GM18498 (cell line): Measurements from ENCODE around the gene WSB2.
"Not testable (repeated sequence)": the region's sequence is repeated elsewhere in the genome, so short reads cannot be mapped to it uniquely, and the experiment has no call there.

Experiments
- ATAC-seq: cut with Tn5 transposase; IDR thresholded peaks from one replicate; pipeline ENCODE4 v1.9.1; 2021; ENCODE audit warnings: mild to moderate bottlenecking, moderate library complexity; ENCODE audit not compliant: unreplicated experiment

Gene WSB2

GRCh38 chr12:118061011-118061872 is at the start of gene WSB2:
WSB2 (minus strand) TSS chr12:118061179; CDS start chr12:118061048, 131 bp downstream.
- peak; percentile 55 for ATAC-seq

GRCh38 chr12:118109088-118109487 is 48.1 kb upstream of the WSB2 start:
- no peak for ATAC-seq

- no peak for ATAC-seq
These were observed 46.7 kb upstream of the WSB2 start for GRCh38 chr12:118107694-118108093.

- ATAC-seq, result no peak
These were observed 46.0 kb upstream of the WSB2 start for GRCh38 chr12:118107011-118107410.

- ATAC-seq, result peak; percentile 61
These were observed 42.8 kb upstream of the WSB2 start, which contains the start of gene VSIG10 for GRCh38 chr12:118103601-118104382. VSIG10 (minus strand) TSS chr12:118104011; CDS start chr12:118103671, 340 bp downstream.

DNA sequence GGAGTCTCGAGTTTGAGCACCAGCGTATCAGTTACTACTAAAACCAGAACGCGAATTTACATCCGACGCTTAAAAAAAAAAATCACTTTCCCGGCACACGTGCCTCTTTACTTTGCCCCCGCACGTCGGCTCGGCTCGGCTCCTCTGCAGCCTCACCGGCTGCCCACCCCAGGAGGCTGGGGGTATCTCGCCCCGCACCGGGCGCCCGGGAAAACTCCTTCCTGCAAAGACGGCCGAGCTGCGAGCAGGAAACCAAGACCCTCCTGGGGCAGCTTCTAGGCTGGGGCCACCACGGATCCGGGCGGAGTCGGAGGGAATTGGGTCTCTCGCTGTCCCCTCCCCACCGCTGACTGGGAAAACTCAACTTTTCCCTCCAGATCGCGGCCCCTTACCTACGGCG is 42.2 kb upstream of the WSB2 start:
- ATAC-seq, result peak; percentile 27

DNA sequence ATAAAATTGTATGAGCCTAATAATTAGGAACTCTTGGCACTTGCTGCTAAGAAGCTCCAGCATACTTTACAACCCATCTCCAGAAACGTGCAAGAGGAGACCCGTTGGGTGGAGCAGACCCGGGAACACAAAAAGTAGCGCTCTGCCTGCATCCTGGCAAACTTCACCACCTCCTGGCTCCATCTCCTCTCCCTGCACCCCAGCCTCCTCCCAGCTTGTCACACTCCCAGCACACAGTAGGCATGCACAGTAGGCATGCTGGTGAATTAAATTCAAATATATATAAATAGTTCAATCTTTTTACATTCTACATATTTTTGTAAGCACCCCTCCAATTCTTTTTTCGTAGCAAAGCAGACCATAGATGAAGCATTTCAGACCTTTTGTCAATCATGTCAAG is 41.6 kb upstream of the WSB2 start:
- no peak for ATAC-seq

GRCh38 chr12:118102070-118102469 is 41.1 kb upstream of the WSB2 start:
- ATAC-seq, result no peak

GRCh38 chr12:118101051-118101450 is 40.1 kb upstream of the WSB2 start:
- ATAC-seq, result no peak

GRCh38 chr12:118098911-118099671 is 38.1 kb upstream of the WSB2 start:
- no peak for ATAC-seq

DNA sequence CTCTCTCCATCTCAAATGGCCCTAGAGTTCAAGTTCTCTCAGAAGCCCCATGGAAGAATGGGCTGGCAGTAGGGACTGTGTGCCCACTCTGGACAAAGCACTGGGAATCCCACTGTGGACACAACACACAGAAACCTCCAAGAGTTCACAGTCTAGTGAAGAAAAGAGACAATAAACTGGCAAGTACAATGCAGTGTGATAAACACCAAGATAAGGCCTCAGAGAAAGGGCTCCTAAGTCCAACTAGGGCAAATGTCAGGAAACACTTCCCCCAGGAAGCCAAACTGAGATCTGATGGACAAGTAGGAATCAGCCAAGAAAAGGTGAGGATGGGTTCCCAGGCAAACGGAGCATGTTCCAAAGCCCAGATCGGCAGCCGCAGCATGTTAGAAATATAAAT is 37.4 kb upstream of the WSB2 start:
- no peak for ATAC-seq

GRCh38 chr12:118094039-118094438 is 33.1 kb upstream of the WSB2 start:
- ATAC-seq, result no peak

DNA sequence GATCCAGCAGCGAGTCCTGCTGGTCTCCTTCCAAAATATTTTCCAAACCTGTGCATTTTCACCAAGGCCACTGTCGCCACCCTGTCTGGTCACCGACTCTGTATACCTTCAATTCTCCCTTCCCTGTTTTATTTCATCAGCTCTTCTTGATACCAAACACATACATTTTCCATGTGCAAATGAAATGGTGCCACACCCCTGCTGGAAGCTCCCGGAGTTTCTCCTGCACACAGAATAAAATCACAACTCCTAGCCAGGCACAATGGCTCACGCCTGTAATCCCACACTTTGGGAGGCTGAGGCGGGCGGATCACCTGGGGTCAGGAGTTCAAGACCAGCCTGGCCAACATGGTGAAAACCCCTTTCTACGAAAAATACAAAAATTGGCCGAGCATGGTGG is 28.8 kb upstream of the WSB2 start:
- no peak for ATAC-seq

- ATAC-seq, result no peak
These were observed 21.2 kb upstream of the WSB2 start for GRCh38 chr12:118082161-118082560.

- ATAC-seq, result not testable (repeated sequence)
These were observed 20.5 kb upstream of the WSB2 start for GRCh38 chr12:118081521-118081920.

DNA sequence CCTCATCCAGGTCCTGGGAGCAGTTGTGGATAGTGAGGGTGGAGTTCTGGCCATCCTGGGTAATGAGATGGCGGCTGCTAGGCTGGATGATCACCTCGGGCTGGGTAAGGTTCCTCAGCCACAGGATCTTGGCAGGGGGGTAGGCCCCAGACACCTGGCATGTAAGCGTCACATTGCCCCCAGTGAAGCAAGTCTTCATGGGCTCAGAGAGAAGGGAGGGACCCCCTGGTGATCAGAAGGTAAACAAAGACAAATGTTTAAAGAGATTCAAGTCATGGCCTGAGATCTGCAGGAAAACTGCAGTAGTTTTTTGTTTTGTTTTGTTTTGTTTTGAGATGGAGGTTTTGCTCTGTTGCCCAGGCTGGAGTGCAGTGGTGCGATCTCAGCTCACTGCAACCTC is 12.8 kb upstream of the WSB2 start:
- no peak for ATAC-seq

- ATAC-seq, result no peak
These were observed 9.7 kb upstream of the WSB2 start for GRCh38 chr12:118070650-118071049.

DNA sequence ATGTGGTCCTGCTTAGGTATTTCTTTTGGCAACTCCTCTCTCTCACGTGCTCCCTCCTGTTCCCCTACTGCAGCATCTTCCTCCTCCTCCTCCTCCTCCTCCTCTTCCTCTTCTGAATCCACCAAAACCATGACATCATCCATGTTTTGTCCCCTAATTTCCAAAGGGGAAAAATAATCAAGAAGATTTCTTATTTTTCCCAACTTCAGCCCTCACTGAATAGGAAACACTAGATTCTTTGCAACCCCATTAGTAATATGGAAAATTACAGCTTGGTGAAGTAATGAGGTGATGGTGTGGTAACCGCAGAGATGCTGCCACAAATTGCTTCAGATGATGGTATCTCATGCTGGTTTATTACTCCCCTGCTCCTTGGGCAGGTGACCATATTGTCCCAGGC is 7.5 kb upstream of the WSB2 start:
- ATAC-seq, result no peak

GRCh38 chr12:118065380-118065779 is 4.4 kb upstream of the WSB2 start:
- ATAC-seq, result no peak

- ATAC-seq, result no peak
These were observed 3.6 kb upstream of the WSB2 start for GRCh38 chr12:118064608-118065007.
